Osteoblast (primary cell): Measurements from ENCODE around the gene STRA8. TPM values are rescaled to one million over a fixed set of nuclear protein-coding genes. Genes with fewer than 3 reads are reported as not detected.

Source experiments
- DNase-seq: peaks from one replicate; pipeline ENCODE4 v3.0.0; 2011; ENCODE audit warnings: low spot score, mixed read lengths; ENCODE audit not compliant: insufficient read length; ENCODE audit errors: missing footprints
- H2AFZ ChIP-seq: 2 replicates; pipeline ENCODE4 v1.6.0; 2011; ENCODE audit warnings: mild to moderate bottlenecking, low read length
- H3K27ac ChIP-seq: 2 replicates; pipeline ENCODE4 v1.5.1; 2011; ENCODE audit warnings: mild to moderate bottlenecking, low read depth, low read length, moderate library complexity
- H3K27me3 ChIP-seq: 2 replicates; pipeline ENCODE4 v1.6.0; 2012; ENCODE audit warnings: mild to moderate bottlenecking, control low read depth, inconsistent platforms, low read length, moderate library complexity; ENCODE audit not compliant: insufficient read depth
- H3K36me3 ChIP-seq: 2 replicates; pipeline ENCODE4 v1.5.1; 2011; ENCODE audit warnings: mild to moderate bottlenecking, low read length, control low read depth, moderate library complexity; ENCODE audit not compliant: insufficient read depth
- H3K4me1 ChIP-seq: 2 replicates; pipeline ENCODE4 v1.5.1; 2011; ENCODE audit warnings: mild to moderate bottlenecking, low read length, control low read depth, moderate library complexity; ENCODE audit not compliant: insufficient read depth
- H3K4me2 ChIP-seq: 2 replicates; pipeline ENCODE4 v1.6.0; 2011; ENCODE audit warnings: mild to moderate bottlenecking, low read length; ENCODE audit not compliant: insufficient read depth
- H3K4me3 ChIP-seq: fragments of 200-600 bp; sonication (generic); 3 replicates; pipeline ENCODE4 v1.5.1; 2012; ENCODE audit warnings: mild to moderate bottlenecking, low read length, inconsistent platforms; ENCODE audit not compliant: insufficient read depth
- H3K79me2 ChIP-seq: 2 replicates; pipeline ENCODE4 v1.6.0; 2012; ENCODE audit warnings: mild to moderate bottlenecking, low read length, control low read depth, inconsistent platforms; ENCODE audit not compliant: insufficient read depth
- H3K9me3 ChIP-seq: 2 replicates; pipeline ENCODE4 v1.5.1; 2011; ENCODE audit warnings: low read depth, low read length, control low read depth
- H4K20me1 ChIP-seq: 2 replicates; pipeline ENCODE4 v1.6.0; 2012; ENCODE audit warnings: mild to moderate bottlenecking, low read length, control low read depth; ENCODE audit not compliant: insufficient read depth
- CTCF ChIP-seq: IDR thresholded peaks from 2 replicates; pipeline ENCODE4 v1.5.1; 2011; ENCODE audit warnings: mild to moderate bottlenecking, low read depth, low read length, moderate library complexity; ENCODE audit errors: extremely low read depth
- total RNA-seq: library from RNA; depleted of rRNA; stranded (reverse); fragments of >200 nt; gene quantifications from 2 replicates; pipeline ENCODE4 v1.2.3, GENCODE V29; 2012

STRA8 gene
- total RNA-seq, 1 donor, result not detected

DNA sequence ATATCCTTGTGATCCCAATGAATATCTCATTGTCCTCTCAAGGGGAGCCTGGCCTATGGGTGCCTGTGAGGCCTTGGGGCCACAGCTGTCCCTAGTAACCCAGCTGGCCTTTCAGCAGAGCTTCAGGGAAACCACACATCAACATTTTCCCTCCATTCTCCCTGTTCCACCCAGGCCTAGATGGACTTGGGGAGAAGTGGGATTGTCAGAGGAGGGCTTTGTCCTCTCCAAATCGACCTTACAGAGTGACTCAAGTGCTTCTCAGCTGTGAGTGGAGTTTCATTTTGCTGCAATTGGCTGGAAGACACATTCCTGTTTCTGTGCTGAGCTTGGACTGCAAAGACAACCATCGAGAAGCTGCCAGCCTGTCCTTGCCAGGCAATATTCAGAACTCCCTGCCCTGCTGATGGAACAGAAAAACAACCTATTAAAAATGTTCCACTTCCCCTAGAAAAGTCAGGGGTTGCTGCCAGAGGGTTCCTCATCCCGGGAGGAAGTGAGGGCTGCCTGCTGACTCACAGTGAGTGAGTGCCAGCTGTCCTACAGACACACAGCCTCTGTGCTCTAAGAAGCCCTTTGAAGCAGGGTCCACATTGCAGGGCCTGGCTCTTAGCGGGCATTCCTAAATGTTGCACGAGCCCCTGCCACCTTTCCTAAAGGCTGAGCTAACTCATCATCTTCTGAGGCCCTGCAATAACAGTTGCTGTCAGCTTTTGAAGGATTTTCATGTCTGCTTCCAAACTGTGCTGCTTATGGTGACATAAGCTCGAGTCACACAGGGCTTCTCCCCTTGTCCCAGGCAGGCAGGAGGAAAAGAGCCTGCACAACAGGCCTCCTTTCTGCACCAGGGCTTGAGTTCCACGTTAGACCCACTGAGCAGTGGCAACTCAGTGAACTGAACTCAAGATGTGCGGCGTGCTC lies 20.5 kb downstream of the STRA8 start:
- Histone ChIP-seq H3K4me3 (peak overlapping the region; percentile 23), H3K9me3 (no peaks in the 10 kb centered on the region), H2AFZ (peak overlapping the region; percentile 86), H3K27me3 (no peaks in the 10 kb centered on the region), H4K20me1 (no peaks in the 10 kb centered on the region), H3K4me1 (peaks cover 19% of the 10 kb centered on the region), H3K27ac (peak overlapping the region; percentile 49), H3K4me2 (peak overlapping the region; percentile 34), H3K79me2 (no peaks in the 10 kb centered on the region), H3K36me3 (no peaks in the 10 kb centered on the region)
- no peak for TF ChIP-seq CTCF
- peak; percentile 92 for DNase-seq

- Histone ChIP-seq H4K20me1 (no peaks in the 10 kb centered on the region), H2AFZ (no peak overlapping the region), H3K4me2 (no peak overlapping the region), H3K9me3 (no peaks in the 10 kb centered on the region), H3K36me3 (no peaks in the 10 kb centered on the region), H3K27ac (no peak overlapping the region), H3K27me3 (no peaks in the 10 kb centered on the region), H3K4me3 (no peak overlapping the region), H3K4me1 (peaks cover 19% of the 10 kb centered on the region), H3K79me2 (no peaks in the 10 kb centered on the region)
- DNase-seq, result no peak
- no peak for TF ChIP-seq CTCF
Measured at GRCh38 chr7:135257790-135258189, 24.2 kb downstream of the STRA8 start.

DNA sequence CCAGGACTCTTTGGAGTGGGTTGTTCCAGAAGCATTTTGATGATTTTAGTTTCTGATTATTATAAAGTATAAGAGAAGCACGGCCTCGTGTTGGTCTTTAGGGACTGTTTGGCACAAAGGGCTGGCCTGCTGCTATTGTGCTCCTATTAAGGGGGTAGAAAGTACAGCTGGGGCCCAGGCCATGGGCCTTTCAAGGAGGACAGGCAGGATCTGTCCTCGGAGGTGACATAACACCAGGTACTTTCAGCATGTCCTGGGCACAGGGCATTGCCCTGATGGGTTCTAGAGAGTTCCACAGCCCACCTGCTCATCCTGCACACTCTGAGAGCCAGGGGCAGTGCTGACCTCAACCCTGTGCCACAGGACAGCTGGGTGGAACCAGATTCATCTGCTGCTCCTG lies 24.9 kb downstream of the STRA8 start:
- Histone ChIP-seq H4K20me1 (no peaks in the 10 kb centered on the region), H3K27ac (no peak overlapping the region), H2AFZ (no peak overlapping the region), H3K4me2 (no peak overlapping the region), H3K4me3 (no peak overlapping the region), H3K9me3 (no peaks in the 10 kb centered on the region), H3K4me1 (peaks cover 16% of the 10 kb centered on the region), H3K79me2 (no peaks in the 10 kb centered on the region), H3K27me3 (no peaks in the 10 kb centered on the region), H3K36me3 (no peaks in the 10 kb centered on the region)
- no peak for TF ChIP-seq CTCF
- DNase-seq, result no peak

GRCh38 chr7:135259702-135260101 lies 26.1 kb downstream of the STRA8 start:
- Histone ChIP-seq H3K4me3 (no peak overlapping the region), H2AFZ (no peak overlapping the region), H3K27ac (no peak overlapping the region), H3K79me2 (no peaks in the 10 kb centered on the region), H3K4me2 (no peak overlapping the region), H3K9me3 (no peaks in the 10 kb centered on the region), H3K27me3 (no peaks in the 10 kb centered on the region), H3K4me1 (peaks cover 5% of the 10 kb centered on the region), H4K20me1 (no peaks in the 10 kb centered on the region), H3K36me3 (no peaks in the 10 kb centered on the region)
- no peak for TF ChIP-seq CTCF
- DNase-seq, result no peak
